GM12878 (cell line): Measurements from ENCODE around the gene MAN1A1. TPM values are rescaled to one million over a fixed set of nuclear protein-coding genes. Genes with fewer than 3 reads are reported as not detected.

Source experiments
- ATF2 ChIP-seq: IDR thresholded peaks from 2 replicates; pipeline ENCODE4 v1.6.1; 2012; ENCODE audit warnings: low read length, inconsistent platforms
- ATF7 ChIP-seq: fragments of 450-650 bp; IDR thresholded peaks from 2 replicates; pipeline ENCODE4 v1.6.1; 2016; ENCODE audit warnings: low read depth, mild to moderate bottlenecking
- CBFB ChIP-seq: IDR thresholded peaks from 2 replicates; pipeline ENCODE4 v1.6.1; 2016; ENCODE audit warnings: antibody characterized with exemption, low read depth
- CBX3 ChIP-seq: fragments of 200-600 bp; sonication (generic); IDR thresholded peaks from 2 replicates; pipeline ENCODE4 v1.6.1; 2016; ENCODE audit warnings: low read depth, borderline replicate concordance
- GABPA ChIP-seq: IDR thresholded peaks from 2 replicates; pipeline ENCODE4 v1.6.1; 2014; ENCODE audit warnings: antibody characterized with exemption, low read depth, mild to moderate bottlenecking, inconsistent platforms
- GATAD2B ChIP-seq: fragments of 450-650 bp; conservative IDR thresholded peaks from 2 replicates; pipeline ENCODE4 v1.6.1; 2017; ENCODE audit warnings: low read depth, mild to moderate bottlenecking, moderate library complexity
- HDGF ChIP-seq: fragments of 450-650 bp; IDR thresholded peaks from 2 replicates; pipeline ENCODE4 v1.6.1; 2016; ENCODE audit warnings: antibody characterized with exemption
- IRF4 ChIP-seq: IDR thresholded peaks from 2 replicates; pipeline ENCODE4 v1.6.1; 2011; ENCODE audit warnings: low read depth, low read length
- JUND ChIP-seq: IDR thresholded peaks from 2 replicates; pipeline ENCODE4 v1.6.1; 2012; ENCODE audit warnings: low read depth, mild to moderate bottlenecking, low read length, improper control_type of control experiment, moderate library complexity
- KDM1A ChIP-seq: fragments of 200-600 bp; sonication (generic); IDR thresholded peaks from 2 replicates; pipeline ENCODE4 v1.6.1; 2016; ENCODE audit warnings: borderline replicate concordance
- NKRF ChIP-seq: fragments of 450-650 bp; conservative IDR thresholded peaks from 2 replicates; pipeline ENCODE4 v1.6.1; 2017; ENCODE audit warnings: mild to moderate bottlenecking, moderate library complexity
- PML ChIP-seq: IDR thresholded peaks from 2 replicates; pipeline ENCODE4 v1.6.1; 2012; ENCODE audit warnings: low read length, inconsistent platforms
- RBBP5 ChIP-seq: fragments of 200-600 bp; sonication (generic); conservative IDR thresholded peaks from 2 replicates; pipeline ENCODE4 v1.6.1; 2016
- REST ChIP-seq: IDR thresholded peaks from 2 replicates; pipeline ENCODE4 v1.6.1; 2012; ENCODE audit warnings: mild to moderate bottlenecking, low read depth, low read length
- SIN3A ChIP-seq: IDR thresholded peaks from 2 replicates; pipeline ENCODE4 v1.6.1; 2012; ENCODE audit warnings: low read depth, low read length, improper control_type of control experiment
- SMAD5 ChIP-seq: IDR thresholded peaks from 2 replicates; pipeline ENCODE4 v1.6.1; 2016; ENCODE audit warnings: antibody characterized with exemption, low read depth
- SMC3 ChIP-seq: IDR thresholded peaks from 2 replicates; pipeline ENCODE4 v1.6.1; 2011; ENCODE audit warnings: low read length, improper control_type of control experiment, borderline replicate concordance
- SRF ChIP-seq, 2 experiments: IDR thresholded peaks; 2 replicates each; pipeline ENCODE4 v1.6.1; 2011; ENCODE audit warnings: low read depth in 2 of 2, low read length in 2 of 2, mild to moderate bottlenecking in 1 of 2, moderate library complexity in 1 of 2
- SUZ12 ChIP-seq: fragments of 200-600 bp; sonication (generic); IDR thresholded peaks from one replicate; pipeline ENCODE4 v1.6.1; 2018; ENCODE audit warnings: antibody characterized with exemption, mild to moderate bottlenecking; ENCODE audit not compliant: unreplicated experiment
- TBL1XR1 ChIP-seq: IDR thresholded peaks from 2 replicates; pipeline ENCODE4 v1.6.1; 2012; ENCODE audit warnings: low read depth, low read length, improper control_type of control experiment
- YY1 ChIP-seq: IDR thresholded peaks from 2 replicates; pipeline ENCODE4 v1.6.1; 2011; ENCODE audit warnings: low read depth, mild to moderate bottlenecking, low read length
- ZBED1 ChIP-seq: IDR thresholded peaks from 2 replicates; pipeline ENCODE4 v1.6.1; 2016; ENCODE audit warnings: borderline replicate concordance
- ZBTB33 ChIP-seq: fragments of 450-650 bp; IDR thresholded peaks from 2 replicates; pipeline ENCODE4 v1.6.1; 2017; ENCODE audit warnings: mild to moderate bottlenecking
- polyA plus RNA-seq, 11 experiments: library from polyadenylated mRNA; depleted of rRNA in 4 of 11; unstranded in 6 of 11; stranded (reverse) in 5 of 11; fragments of >200 nt; fragmentation: Nextera tagmentation in 4 of 11; fragmentation: Illumina TruSeq in 1 of 11; extraction: Ambion mirVana in 4 of 11; extraction: Trizol in 1 of 11; gene quantifications; 1 replicate in 1 of 11; 2 replicates in 10 of 11; pipeline versions ENCODE4 v1.2.1 to v1.2.3, GENCODE V29; 2011 to 2016; ENCODE audit warnings: inconsistent platforms in 2 of 11, missing spikeins in 2 of 11, low read depth in 1 of 11
- total RNA-seq, 4 experiments: library from RNA; depleted of rRNA in 3 of 4; stranded (reverse); fragments of >200 nt in 3 of 4; fragmentation: Illumina TruSeq in 1 of 4; extraction: Trizol in 1 of 4; gene quantifications; 2 replicates each; pipeline versions ENCODE4 v1.2.1 to v1.2.3, GENCODE V29; 2013 to 2021

MAN1A1 gene
- total and polyA plus RNA-seq, 10 of the 15 experiments (the other 5 are each of a cell fraction or from before 2014, with no cell fraction given) = 5.4 to 28.1 (median 19.5) TPM

GRCh38 chr6:119313937-119314884 is 35.4 kb downstream of the MAN1A1 start (continued):
- TF ChIP-seq JUND = no peak
- no peak for TF ChIP-seq RBBP5
- TF ChIP-seq PML = peak; percentile 52; the same call in 1 of the 2 replicates
- 0 out of 2 replicates have a peak, but pooled peaks have one; percentile 40 for TF ChIP-seq CBFB
- TF ChIP-seq IRF4 = 0 out of 2 replicates have a peak, but pooled peaks have one; percentile 8
- peak; percentile 85 for TF ChIP-seq ATF7
- 0 out of 2 replicates have a peak, but pooled peaks have one; percentile 16 for TF ChIP-seq TBL1XR1
- no peak for TF ChIP-seq SMC3
- TF ChIP-seq KDM1A = no peak
- TF ChIP-seq SIN3A = no peak
- TF ChIP-seq SUZ12 = no peak
- no peak for TF ChIP-seq REST
- peak; percentile 96 for TF ChIP-seq HDGF
- TF ChIP-seq CBX3 = no peak
- TF ChIP-seq GABPA = no peak
- TF ChIP-seq SMAD5 = no peak
- no peak; the same call in 1 of the 2 replicates for TF ChIP-seq ZBED1
- no peak for TF ChIP-seq SRF (IDR thresholded peaks at IDR 0.05; ENCODE audit: low read depth in 2 of 2, low read length in 2 of 2)
- no peak for TF ChIP-seq NKRF
- no peak for TF ChIP-seq ZBTB33
- peak; percentile 72 for TF ChIP-seq ATF2
- TF ChIP-seq GATAD2B = peak; percentile 72
- TF ChIP-seq YY1 = 0 out of 2 replicates have a peak, but pooled peaks have one; percentile 14
